HG03575 (cell line): ENCODE results near the gene OSBPL1A.

Experiments used
- ATAC-seq: cut with Tn5 transposase; IDR thresholded peaks from one replicate; pipeline ENCODE4 v1.9.1; 2021; ENCODE audit not compliant: unreplicated experiment, insufficient number of reproducible peaks, low FRiP score; ENCODE audit errors: extremely low read depth

The OSBPL1A gene

DNA sequence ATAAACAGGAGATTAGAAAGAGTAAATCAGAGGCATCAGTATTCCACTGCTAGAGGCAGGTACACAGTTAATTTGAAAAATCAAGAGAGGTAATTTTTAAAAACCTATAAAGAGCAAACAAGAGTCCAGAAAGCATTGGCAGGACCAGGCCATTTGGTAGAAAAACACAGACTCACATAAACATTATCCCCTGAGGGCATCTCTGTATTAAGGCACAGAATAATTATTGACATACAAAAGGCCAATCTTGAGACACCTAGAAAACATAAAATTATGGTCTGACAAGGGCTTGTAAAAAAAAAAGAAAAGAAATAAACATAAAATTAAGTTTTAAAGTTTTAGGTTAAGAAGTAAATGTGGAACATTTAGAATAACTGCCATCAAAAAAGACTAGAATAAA is 120.6 kb downstream of the OSBPL1A start:
- no peak for ATAC-seq

DNA sequence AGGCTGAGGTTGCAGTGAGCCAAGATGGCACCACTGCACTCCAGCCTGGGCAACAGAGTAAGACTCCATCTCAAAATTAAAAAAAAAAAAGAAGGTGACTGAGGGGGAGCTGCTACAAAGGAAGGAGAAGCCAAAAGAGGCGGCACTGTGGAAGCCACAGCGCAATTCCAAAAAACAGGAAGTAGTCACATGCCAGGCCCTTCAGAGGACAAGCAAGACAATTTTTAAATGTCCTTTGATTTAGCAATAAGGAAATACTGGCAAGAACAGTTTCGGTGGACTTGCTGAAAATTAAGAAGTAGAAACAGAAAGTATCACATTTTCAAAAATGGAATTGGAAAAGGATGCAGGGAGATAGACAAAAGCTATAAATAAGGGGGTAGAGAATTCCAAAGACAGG is 122.8 kb downstream of the OSBPL1A start:
- no peak for ATAC-seq

- no peak for ATAC-seq
Observed at GRCh38 chr18:24273596-24273995, 124.0 kb downstream of the OSBPL1A start.

DNA sequence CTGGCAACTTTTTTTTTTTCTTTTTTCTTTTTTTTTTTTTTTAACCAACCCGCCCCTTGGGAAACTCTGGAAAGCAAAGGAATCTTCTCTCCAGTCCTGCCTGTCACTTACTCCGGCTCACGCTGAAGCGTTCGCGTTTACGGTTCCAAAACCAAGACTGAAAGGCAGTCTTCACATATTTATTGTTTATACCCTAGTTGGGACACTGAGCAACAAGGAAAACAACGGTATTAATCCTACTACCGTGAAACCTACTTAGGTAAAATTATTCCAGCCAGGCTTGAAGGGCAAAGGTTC is 125.4 kb downstream of the OSBPL1A start:
- no peak for ATAC-seq

DNA sequence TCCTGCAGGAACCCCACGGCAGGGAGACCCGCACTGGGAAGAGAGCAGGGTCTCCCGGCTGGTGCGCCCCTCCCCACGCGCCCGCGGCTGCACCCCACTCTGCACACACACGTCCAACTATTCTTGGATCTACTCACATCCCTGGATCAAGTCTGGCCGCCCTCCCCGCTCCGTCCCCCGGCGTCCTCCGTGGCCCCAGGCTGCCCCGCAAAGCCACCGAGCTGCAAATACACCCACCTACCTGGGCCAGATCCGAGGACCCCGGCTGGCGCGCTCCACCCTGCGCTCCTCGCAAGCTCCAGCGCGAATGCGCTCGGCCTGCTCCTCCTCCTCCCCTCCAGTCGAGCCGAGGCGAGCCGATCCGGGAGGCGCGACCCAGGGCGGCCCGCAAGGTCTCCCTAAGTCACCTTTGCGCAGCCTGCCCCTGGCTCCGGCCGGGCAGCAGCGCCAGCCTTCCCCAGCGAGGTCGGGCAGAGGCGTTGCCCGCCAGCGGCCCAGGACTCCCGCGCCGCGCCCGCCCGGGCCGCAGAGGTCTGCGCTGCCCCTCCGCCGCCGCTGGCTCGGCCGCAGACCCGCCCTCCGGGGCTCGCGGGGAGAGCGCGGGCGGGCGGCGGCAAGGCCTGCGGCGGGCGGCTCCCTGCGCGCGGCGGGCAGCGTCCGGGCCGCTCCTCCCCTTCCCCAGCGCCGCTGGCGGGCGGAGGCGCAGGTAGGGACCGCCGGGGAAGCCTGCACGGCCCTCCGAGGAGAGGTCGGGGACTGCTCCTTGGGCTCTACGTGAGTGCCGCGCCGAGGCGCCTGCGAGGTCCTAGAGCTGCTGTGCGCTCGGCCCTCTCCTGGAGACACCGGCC is 126.0 kb downstream of the OSBPL1A start:
- ATAC-seq = no peak

DNA sequence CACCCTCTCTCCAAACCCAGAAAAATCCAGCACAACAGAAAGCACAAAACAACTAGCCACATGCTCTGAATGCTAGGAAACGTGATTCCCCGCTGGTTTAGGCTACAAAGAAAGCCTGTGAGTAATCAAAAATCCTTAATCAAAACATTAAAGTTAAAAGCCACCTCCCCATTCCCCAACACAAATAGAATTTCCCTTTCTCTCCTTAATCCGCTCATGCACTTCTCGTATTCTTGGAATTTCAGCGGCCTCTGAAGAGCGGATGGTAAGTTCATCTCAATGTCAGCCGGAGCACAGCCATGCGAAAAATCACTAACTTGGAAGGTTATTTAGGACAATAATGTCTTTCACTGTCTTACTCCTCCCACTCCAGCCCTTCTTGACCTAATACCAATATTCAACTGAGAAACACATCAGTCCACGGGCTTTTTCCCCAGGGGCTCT is 126.7 kb downstream of the OSBPL1A start:
- no peak for ATAC-seq

DNA sequence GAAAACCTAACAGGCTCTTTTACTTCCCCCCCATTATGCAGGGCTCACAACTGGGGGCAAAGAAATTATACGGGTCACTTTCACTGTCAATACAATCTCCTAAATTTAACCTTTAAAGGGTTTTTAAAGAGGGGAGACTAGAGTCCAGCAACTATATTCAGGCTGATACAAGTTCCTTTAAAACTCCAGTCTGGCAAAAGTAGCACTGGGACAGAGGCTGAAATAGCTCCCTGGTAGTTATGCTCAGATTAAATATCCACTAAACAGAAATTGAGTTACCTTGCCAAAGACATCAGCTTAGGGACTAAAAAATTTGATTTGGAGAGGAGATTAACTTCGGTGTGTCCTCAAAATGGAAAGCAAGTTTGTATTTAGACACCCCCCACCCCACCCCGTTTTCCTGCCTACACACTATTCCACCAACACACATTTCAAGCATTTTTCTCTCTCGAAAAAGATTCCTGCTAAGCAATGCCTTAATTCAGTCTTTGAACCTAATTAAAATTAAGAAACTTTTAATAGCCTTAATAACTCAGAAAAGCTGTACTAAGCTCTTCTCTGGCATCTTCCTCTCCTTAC is 127.2 kb downstream of the OSBPL1A start:
- ATAC-seq = no peak

DNA sequence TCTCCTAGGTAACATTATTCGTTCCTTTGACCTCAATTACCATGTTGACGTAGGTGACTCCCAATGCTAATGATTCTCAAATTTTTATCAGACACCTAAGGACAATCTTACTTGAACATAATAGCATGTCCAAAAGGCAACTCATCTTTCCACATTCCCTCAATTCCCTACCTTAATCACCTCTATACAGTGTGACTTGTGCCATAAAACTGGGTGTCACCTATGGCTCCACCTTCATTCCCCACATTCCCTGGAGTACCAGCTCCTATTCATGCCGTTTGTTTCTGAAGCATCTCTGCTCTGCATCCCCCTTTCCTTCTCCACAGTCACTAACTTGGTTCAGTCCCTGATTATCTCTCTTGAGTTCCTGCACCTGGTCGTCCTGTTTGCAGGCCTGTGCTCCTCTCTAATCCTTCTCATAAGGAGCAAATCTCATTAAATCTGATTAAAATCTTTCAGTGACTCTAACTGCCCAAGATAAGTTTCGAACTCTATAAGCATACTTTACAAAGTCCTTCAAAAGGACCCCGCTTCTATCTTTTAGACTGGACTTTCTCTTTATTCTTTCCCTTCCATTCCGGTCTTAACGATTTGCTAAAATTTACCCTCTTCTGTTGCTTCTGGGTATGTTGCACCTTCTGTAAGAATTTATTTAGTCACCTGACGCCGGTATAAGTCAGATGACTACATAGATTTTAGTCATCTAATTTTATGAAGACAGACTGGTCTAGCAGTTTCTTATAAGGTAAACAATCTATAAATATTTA is 128.7 kb downstream of the OSBPL1A start:
- ATAC-seq = no peak

- no peak for ATAC-seq
Observed at GRCh38 chr18:24267878-24268277, 129.7 kb downstream of the OSBPL1A start.

- ATAC-seq = no peak
Observed at GRCh38 chr18:24266131-24266530, 131.5 kb downstream of the OSBPL1A start.

- ATAC-seq = no peak
Observed at GRCh38 chr18:24265502-24266064, 132.0 kb downstream of the OSBPL1A start.

GRCh38 chr18:24263050-24263449 is 134.6 kb downstream of the OSBPL1A start:
- no peak for ATAC-seq

GRCh38 chr18:24262087-24262486 is 135.5 kb downstream of the OSBPL1A start:
- no peak for ATAC-seq

GRCh38 chr18:24259869-24260641 is 137.6 kb downstream of the OSBPL1A start:
- ATAC-seq = no peak

- no peak for ATAC-seq
Observed at GRCh38 chr18:24254071-24254470, 143.6 kb downstream of the OSBPL1A start.

DNA sequence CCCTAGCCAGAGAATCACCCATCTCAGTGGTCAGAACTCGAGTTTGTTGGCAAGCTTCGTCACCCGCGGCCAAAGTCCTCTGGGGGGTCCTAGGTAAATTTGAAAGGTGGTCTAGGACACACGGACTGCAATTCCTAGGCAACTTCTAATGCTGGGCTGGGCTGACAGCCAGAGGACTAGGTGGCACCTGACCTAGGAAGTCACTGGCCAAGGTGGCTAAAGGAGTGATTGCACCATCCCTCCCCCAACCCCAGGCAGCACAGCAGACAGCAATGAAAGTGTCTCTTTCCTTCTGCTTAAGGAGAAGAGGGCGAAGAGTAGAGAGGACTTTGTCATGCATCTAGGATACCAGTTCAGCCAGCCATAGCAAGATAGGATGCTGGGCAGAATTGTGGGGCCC is 147.9 kb downstream of the OSBPL1A start:
- ATAC-seq = no peak

- no peak for ATAC-seq
Observed at GRCh38 chr18:24248359-24248758, 149.3 kb downstream of the OSBPL1A start.

DNA sequence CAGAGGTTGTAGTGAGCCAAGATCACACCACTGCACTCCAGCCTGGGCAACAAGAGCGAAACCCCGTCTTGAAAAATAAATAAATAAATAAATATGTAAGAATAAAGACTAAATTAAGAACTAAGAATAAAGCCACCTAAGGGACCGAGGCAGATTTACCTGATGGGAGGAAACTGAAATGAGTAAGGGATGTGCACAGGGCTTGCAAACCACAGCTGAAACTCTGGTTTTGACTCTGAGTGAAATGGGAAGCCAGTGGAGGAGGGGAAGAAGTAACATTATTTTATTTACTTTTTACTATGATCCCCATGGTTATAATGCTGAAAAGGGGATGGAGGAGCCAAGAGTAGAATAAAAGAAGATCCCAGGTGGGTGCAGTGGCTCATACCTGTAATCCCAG is 151.5 kb downstream of the OSBPL1A start:
- peak; percentile 83 for ATAC-seq

- no peak for ATAC-seq
Observed at GRCh38 chr18:24244698-24245097, 152.9 kb downstream of the OSBPL1A start.
